GM12874 (cell line): ENCODE measurements around the gene PPCDC.

Experiments used
- CTCF ChIP-seq: IDR thresholded peaks from 2 replicates; pipeline ENCODE4 v1.5.1; 2011; ENCODE audit warnings: low read depth, mild to moderate bottlenecking, control low read depth, low read length, moderate library complexity; ENCODE audit not compliant: insufficient read depth

The PPCDC gene

GRCh38 chr15:74988007-74988800 is 35.2 kb upstream of the PPCDC start:
- TF ChIP-seq CTCF = peak; percentile 61

DNA sequence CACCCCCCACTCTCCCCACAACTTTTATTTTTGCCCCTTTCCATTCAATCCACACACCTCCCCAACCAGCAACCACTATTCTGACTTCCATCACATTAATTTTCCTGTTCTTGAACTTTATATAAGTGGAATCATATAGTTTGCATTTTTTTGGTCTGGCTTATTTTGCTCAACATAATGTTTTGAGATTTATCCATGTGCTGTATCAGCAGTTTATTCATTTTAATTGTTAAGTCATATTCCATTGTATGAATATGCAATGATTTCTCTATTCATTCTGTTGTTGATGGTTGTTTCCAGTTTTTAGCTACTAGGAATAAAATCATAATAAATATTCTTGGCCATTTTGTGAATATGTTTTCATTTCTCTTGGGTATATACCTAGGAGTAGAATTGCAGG is 33.9 kb upstream of the PPCDC start:
- TF ChIP-seq CTCF = no peak

DNA sequence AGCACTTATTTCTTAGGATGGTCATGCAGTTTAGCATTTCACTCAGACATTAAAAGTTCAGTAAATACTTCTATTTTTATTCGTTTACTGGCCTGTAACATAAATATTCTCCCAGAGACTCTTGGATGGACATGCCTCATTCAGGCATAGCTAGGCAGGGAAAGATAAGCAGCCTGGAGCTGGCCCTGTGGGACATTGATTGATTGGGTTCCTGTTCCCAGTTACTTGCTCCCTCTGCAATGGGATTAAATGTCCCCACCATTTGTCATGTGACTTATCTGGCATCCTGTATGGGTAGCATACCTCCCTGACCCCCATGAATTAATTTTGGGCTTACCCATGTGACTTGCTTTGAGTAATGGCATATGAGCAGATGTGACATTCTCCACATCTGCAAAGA is 30.8 kb upstream of the PPCDC start:
- no peak for TF ChIP-seq CTCF

DNA sequence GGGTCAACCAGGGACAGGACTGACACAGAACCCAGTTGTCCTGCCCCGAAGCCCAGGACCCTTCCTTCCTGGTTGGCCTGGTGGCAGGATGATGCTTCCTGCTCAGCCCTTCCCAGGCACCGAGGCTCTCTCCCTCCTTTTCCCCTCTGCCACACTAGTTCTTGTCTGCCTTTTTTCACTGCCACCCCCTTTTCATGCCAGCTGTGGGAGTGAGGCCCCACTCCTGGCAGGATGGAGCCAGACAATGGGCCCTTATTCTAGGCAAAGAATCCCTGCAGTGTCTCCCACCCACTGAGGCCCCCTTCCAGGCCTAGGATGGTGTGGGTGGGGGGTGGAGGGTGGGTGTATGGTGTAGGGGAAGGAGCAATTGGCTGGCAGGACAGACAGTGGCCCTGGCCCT is 29.2 kb upstream of the PPCDC start:
- TF ChIP-seq CTCF = no peak

DNA sequence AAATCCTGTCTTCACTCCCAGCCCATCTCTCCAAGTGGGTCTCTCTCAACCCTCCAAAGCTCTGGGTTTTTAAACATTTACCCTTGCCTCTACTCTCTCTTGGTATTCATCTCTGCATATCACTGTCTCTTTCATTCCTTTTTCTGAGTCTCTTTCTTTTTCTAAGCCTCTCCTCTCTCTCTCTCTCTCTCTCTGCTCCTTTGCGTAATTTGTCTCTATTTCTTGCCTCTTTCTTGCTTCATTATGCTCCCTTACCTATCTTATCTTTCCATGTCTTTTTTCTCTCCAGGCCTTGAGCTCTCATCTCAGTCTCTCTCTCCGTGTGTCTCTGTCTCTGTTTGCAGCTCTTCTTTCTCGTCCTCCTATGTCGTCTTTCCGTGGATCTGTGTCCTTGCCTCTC is 28.7 kb upstream of the PPCDC start:
- TF ChIP-seq CTCF = no peak

DNA sequence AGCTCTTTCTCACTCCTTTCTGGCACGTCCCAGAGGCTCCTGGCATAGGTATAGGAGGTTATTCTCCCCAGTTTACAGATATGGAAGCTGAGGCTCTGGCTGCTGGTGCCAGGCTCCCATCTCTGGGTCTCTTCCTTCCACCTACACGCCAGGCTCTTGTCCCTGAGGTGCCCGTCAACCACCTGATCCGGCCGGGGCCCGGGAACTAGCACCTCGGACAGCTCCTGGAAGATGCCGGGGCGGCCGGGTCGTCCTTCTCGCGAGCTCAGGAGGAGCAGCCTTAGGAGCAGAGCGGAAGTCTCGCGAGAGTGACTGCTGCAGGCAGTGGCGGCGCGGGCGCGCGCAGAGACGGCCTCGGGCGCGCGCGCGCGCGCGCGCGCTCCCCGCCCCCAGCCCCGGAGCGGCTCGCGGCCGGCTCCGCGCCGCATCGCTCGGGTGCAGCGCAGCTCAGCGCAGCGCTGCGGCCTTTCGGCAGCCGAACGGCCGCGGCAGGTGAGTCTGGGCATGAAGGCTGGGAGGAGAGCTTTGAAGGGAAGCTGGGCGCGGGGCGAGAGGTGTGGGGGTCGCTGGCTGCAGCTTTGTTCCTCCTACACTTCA is 28.1 kb upstream of the PPCDC start, which contains the start of gene SCAMP5:
SCAMP5 (plus strand) TSS at position 382 of the 597 bp plus-strand sequence. CDS start 16,277 bp downstream, outside the sequence.
- no peak for TF ChIP-seq CTCF

GRCh38 chr15:74995779-74996765 is 27.3 kb upstream of the PPCDC start:
- TF ChIP-seq CTCF = no peak
